ENCODE results near the gene PDZRN4. TPM values are rescaled to one million over a fixed set of nuclear protein-coding genes. Genes with fewer than 3 reads are reported as not detected.

The PDZRN4 gene
- polyA plus RNA-seq, 3 donors = not detected

- H3K4me1 Mint-ChIP-seq = no peaks in the 10 kb centered on the region
- H3K27me3 Mint-ChIP-seq (ENCODE audit: low read depth in 3 of 3) = no peaks in the 10 kb centered on the region
- WGBS (ENCODE audit: insufficient coverage) = 64% methylated on average over 5 of the region's 5 CpGs
- H3K9me3 Mint-ChIP-seq = no peaks in the 10 kb centered on the region
- no peak overlapping the region for H3K27ac ChIP-seq (ENCODE audit: low read depth in 1 of 2, low read length in 2 of 2)
- H3K36me3 ChIP-seq (replicated peaks in 1 of 2; ENCODE audit: control insufficient read depth in 1 of 2, insufficient read depth in 2 of 2, low read length in 2 of 2) = no peaks in the 10 kb centered on the region
- intact Hi-C loops (cut with micrococcal nuclease) = no loop called here
- no peak overlapping the region for H3K27ac Mint-ChIP-seq
- no peak overlapping the region for H3K9ac ChIP-seq (ENCODE audit: insufficient read depth, low read length, poor library complexity, severe bottlenecking)
- H3K4me3 ChIP-seq (replicated peaks in 1 of 3; ENCODE audit: low read depth in 2 of 3, low read length in 3 of 3) = no peak overlapping the region
- H3K27me3 ChIP-seq (ENCODE audit: control insufficient read depth in 2 of 2, insufficient read depth in 2 of 2, low read length in 2 of 2) = no peaks in the 10 kb centered on the region
- no peak overlapping the region for H2AFZ ChIP-seq (ENCODE audit: insufficient read depth, low read depth, low read length, poor library complexity, severe bottlenecking)
- no peaks in the 10 kb centered on the region for H3K9me3 ChIP-seq (replicated peaks in 1 of 2; ENCODE audit: control insufficient read depth in 1 of 2, insufficient read depth in 1 of 2, low read length in 2 of 2)
- H3K36me3 Mint-ChIP-seq = no peaks in the 10 kb centered on the region
- H3K4me1 ChIP-seq (ENCODE audit: control insufficient read depth in 1 of 2, insufficient read depth in 2 of 2, low read length in 2 of 2) = no peaks in the 10 kb centered on the region
- TF ChIP-seq CTCF (IDR thresholded peaks at IDR 0.05) = no peak
- no peak overlapping the region for H3K4me3 Mint-ChIP-seq
- no peak overlapping the region for H3K4me2 ChIP-seq (replicated peaks; ENCODE audit: extremely low read depth, low read length, poor library complexity, severe bottlenecking)
- H3K79me2 ChIP-seq (ENCODE audit: insufficient read depth, low read length) = no peaks in the 10 kb centered on the region
- no peaks in the 10 kb centered on the region for H4K20me1 ChIP-seq (ENCODE audit: insufficient read depth, low read length)
- DNase-seq = no peak
These were observed 249.4 kb downstream of the PDZRN4 start for GRCh38 chr12:41437563-41437962.

- no peaks in the 10 kb centered on the region for H3K9me3 Mint-ChIP-seq
- H3K4me3 Mint-ChIP-seq = no peak overlapping the region
- Histone ChIP-seq H3K4me1 (ENCODE audit: control insufficient read depth in 1 of 2, insufficient read depth in 2 of 2, low read length in 2 of 2) (no peaks in the 10 kb centered on the region), H4K20me1 (ENCODE audit: insufficient read depth, low read length) (no peaks in the 10 kb centered on the region), H2AFZ (ENCODE audit: insufficient read depth, low read depth, low read length, poor library complexity, severe bottlenecking) (no peak overlapping the region), H3K4me2 (replicated peaks; ENCODE audit: extremely low read depth, low read length, poor library complexity, severe bottlenecking) (no peak overlapping the region), H3K79me2 (ENCODE audit: insufficient read depth, low read length) (no peaks in the 10 kb centered on the region), H3K27ac (ENCODE audit: low read depth in 1 of 2, low read length in 2 of 2) (no peak overlapping the region), H3K9ac (ENCODE audit: insufficient read depth, low read length, poor library complexity, severe bottlenecking) (no peak overlapping the region), H3K4me3 (replicated peaks in 1 of 3; ENCODE audit: low read depth in 2 of 3, low read length in 3 of 3) (no peak overlapping the region), H3K27me3 (ENCODE audit: control insufficient read depth in 2 of 2, insufficient read depth in 2 of 2, low read length in 2 of 2) (no peaks in the 10 kb centered on the region), H3K9me3 (replicated peaks in 1 of 2; ENCODE audit: control insufficient read depth in 1 of 2, insufficient read depth in 1 of 2, low read length in 2 of 2) (no peaks in the 10 kb centered on the region), H3K36me3 (replicated peaks in 1 of 2; ENCODE audit: control insufficient read depth in 1 of 2, insufficient read depth in 2 of 2, low read length in 2 of 2) (no peaks in the 10 kb centered on the region)
- no peak for TF ChIP-seq CTCF (IDR thresholded peaks at IDR 0.05)
- H3K4me1 Mint-ChIP-seq = no peaks in the 10 kb centered on the region
- no peak for DNase-seq
- H3K27ac Mint-ChIP-seq = no peak overlapping the region
- 80% methylated on average over 2 of the region's 3 CpGs for WGBS (ENCODE audit: insufficient coverage)
- no peaks in the 10 kb centered on the region for H3K36me3 Mint-ChIP-seq
- intact Hi-C loops (cut with micrococcal nuclease) = no loop called here
- no peaks in the 10 kb centered on the region for H3K27me3 Mint-ChIP-seq (ENCODE audit: low read depth in 3 of 3)
These were observed 250.9 kb downstream of the PDZRN4 start for GRCh38 chr12:41438854-41439541.

Data from CD14-positive monocyte (primary cell).